Measurements from ENCODE around the gene TEDC1.

TEDC1 gene

GRCh38 chr14:105452963-105453362 lies 38.1 kb upstream of the TEDC1 start:
- Mint-ChIP-seq H3K4me1 (ENCODE audit: low read depth) (no peaks in the 10 kb centered on the region), H3K9me3 (ENCODE audit: low read depth) (no peaks in the 10 kb centered on the region), H3K4me3 (no peak overlapping the region), H3K36me3 (peaks cover 3% of the 10 kb centered on the region), H3K27ac (no peak overlapping the region), H3K27me3 (no peaks in the 10 kb centered on the region)

GRCh38 chr14:105453847-105454246 lies 37.2 kb upstream of the TEDC1 start:
- no peak overlapping the region for H3K4me3 Mint-ChIP-seq
- H3K4me1 Mint-ChIP-seq (ENCODE audit: low read depth) = no peaks in the 10 kb centered on the region
- H3K36me3 Mint-ChIP-seq = peaks cover 3% of the 10 kb centered on the region
- H3K27me3 Mint-ChIP-seq = no peaks in the 10 kb centered on the region
- no peak overlapping the region for H3K27ac Mint-ChIP-seq
- no peaks in the 10 kb centered on the region for H3K9me3 Mint-ChIP-seq (ENCODE audit: low read depth)

GRCh38 chr14:105455086-105455640 lies 35.9 kb upstream of the TEDC1 start:
- Mint-ChIP-seq H3K27ac (no peak overlapping the region), H3K9me3 (ENCODE audit: low read depth) (no peaks in the 10 kb centered on the region), H3K27me3 (no peaks in the 10 kb centered on the region), H3K36me3 (peaks cover 3% of the 10 kb centered on the region), H3K4me3 (no peak overlapping the region), H3K4me1 (ENCODE audit: low read depth) (no peaks in the 10 kb centered on the region)

- peaks cover 3% of the 10 kb centered on the region for H3K36me3 Mint-ChIP-seq
- no peak overlapping the region for H3K27ac Mint-ChIP-seq
- no peaks in the 10 kb centered on the region for H3K27me3 Mint-ChIP-seq
- no peaks in the 10 kb centered on the region for H3K9me3 Mint-ChIP-seq (ENCODE audit: low read depth)
- H3K4me3 Mint-ChIP-seq = no peak overlapping the region
- no peaks in the 10 kb centered on the region for H3K4me1 Mint-ChIP-seq (ENCODE audit: low read depth)
Measured at GRCh38 chr14:105455766-105456660, 35.0 kb upstream of the TEDC1 start.

GRCh38 chr14:105456736-105457617 lies 34.1 kb upstream of the TEDC1 start:
- H3K4me1 Mint-ChIP-seq (ENCODE audit: low read depth) = no peaks in the 10 kb centered on the region
- no peaks in the 10 kb centered on the region for H3K9me3 Mint-ChIP-seq (ENCODE audit: low read depth)
- peaks cover 3% of the 10 kb centered on the region for H3K36me3 Mint-ChIP-seq
- H3K27ac Mint-ChIP-seq = no peak overlapping the region
- H3K27me3 Mint-ChIP-seq = no peaks in the 10 kb centered on the region
- no peak overlapping the region for H3K4me3 Mint-ChIP-seq

GRCh38 chr14:105458010-105458409 lies 33.0 kb upstream of the TEDC1 start:
- no peaks in the 10 kb centered on the region for H3K36me3 Mint-ChIP-seq
- no peaks in the 10 kb centered on the region for H3K9me3 Mint-ChIP-seq (ENCODE audit: low read depth)
- no peak overlapping the region for H3K4me3 Mint-ChIP-seq
- H3K27ac Mint-ChIP-seq = no peak overlapping the region
- no peaks in the 10 kb centered on the region for H3K27me3 Mint-ChIP-seq
- H3K4me1 Mint-ChIP-seq (ENCODE audit: low read depth) = no peaks in the 10 kb centered on the region

GRCh38 chr14:105458571-105458970 lies 32.5 kb upstream of the TEDC1 start:
- Mint-ChIP-seq H3K27ac (no peak overlapping the region), H3K4me1 (ENCODE audit: low read depth) (no peaks in the 10 kb centered on the region), H3K27me3 (no peaks in the 10 kb centered on the region), H3K4me3 (no peak overlapping the region), H3K9me3 (ENCODE audit: low read depth) (no peaks in the 10 kb centered on the region), H3K36me3 (no peaks in the 10 kb centered on the region)

GRCh38 chr14:105460116-105460515 lies 30.9 kb upstream of the TEDC1 start:
- Mint-ChIP-seq H3K27me3 (no peaks in the 10 kb centered on the region), H3K27ac (no peak overlapping the region), H3K36me3 (no peaks in the 10 kb centered on the region), H3K4me1 (ENCODE audit: low read depth) (no peaks in the 10 kb centered on the region), H3K9me3 (ENCODE audit: low read depth) (no peaks in the 10 kb centered on the region), H3K4me3 (no peak overlapping the region)

- Mint-ChIP-seq H3K27ac (no peak overlapping the region), H3K9me3 (ENCODE audit: low read depth) (no peaks in the 10 kb centered on the region), H3K4me1 (ENCODE audit: low read depth) (no peaks in the 10 kb centered on the region), H3K4me3 (no peak overlapping the region), H3K36me3 (no peaks in the 10 kb centered on the region), H3K27me3 (no peaks in the 10 kb centered on the region)
Measured at GRCh38 chr14:105460616-105461015, 30.4 kb upstream of the TEDC1 start.

- H3K27me3 Mint-ChIP-seq = no peaks in the 10 kb centered on the region
- no peaks in the 10 kb centered on the region for H3K9me3 Mint-ChIP-seq (ENCODE audit: low read depth)
- H3K4me1 Mint-ChIP-seq (ENCODE audit: low read depth) = no peaks in the 10 kb centered on the region
- no peak overlapping the region for H3K4me3 Mint-ChIP-seq
- H3K27ac Mint-ChIP-seq = no peak overlapping the region
- no peaks in the 10 kb centered on the region for H3K36me3 Mint-ChIP-seq
Measured at GRCh38 chr14:105461903-105462302, 29.1 kb upstream of the TEDC1 start.

- H3K9me3 Mint-ChIP-seq (ENCODE audit: low read depth) = no peaks in the 10 kb centered on the region
- no peak overlapping the region for H3K27ac Mint-ChIP-seq
- H3K36me3 Mint-ChIP-seq = no peaks in the 10 kb centered on the region
- H3K4me1 Mint-ChIP-seq (ENCODE audit: low read depth) = no peaks in the 10 kb centered on the region
- H3K4me3 Mint-ChIP-seq = no peak overlapping the region
- H3K27me3 Mint-ChIP-seq = no peaks in the 10 kb centered on the region
Measured at GRCh38 chr14:105464501-105464900, 26.5 kb upstream of the TEDC1 start.

GRCh38 chr14:105465209-105466031 lies 25.6 kb upstream of the TEDC1 start:
- no peaks in the 10 kb centered on the region for H3K36me3 Mint-ChIP-seq

GRCh38 chr14:105466531-105467248 lies 24.4 kb upstream of the TEDC1 start:
- Mint-ChIP-seq H3K27ac (no peak overlapping the region), H3K36me3 (no peaks in the 10 kb centered on the region), H3K4me3 (no peak overlapping the region), H3K27me3 (no peaks in the 10 kb centered on the region), H3K9me3 (ENCODE audit: low read depth) (no peaks in the 10 kb centered on the region), H3K4me1 (ENCODE audit: low read depth) (no peaks in the 10 kb centered on the region)

More at GRCh38 chr14:105465209-105466031, 25.6 kb upstream of the TEDC1 start:
- Mint-ChIP-seq H3K4me3 (no peak overlapping the region), H3K27me3 (no peaks in the 10 kb centered on the region), H3K27ac (no peak overlapping the region), H3K4me1 (ENCODE audit: low read depth) (no peaks in the 10 kb centered on the region), H3K9me3 (ENCODE audit: low read depth) (no peaks in the 10 kb centered on the region)

Data from activated naive CD8-positive, alpha-beta T cell (primary cell).